Motor neuron (in vitro differentiated cells): Measurements from ENCODE around the gene ATRN. TPM values are rescaled to one million over a fixed set of nuclear protein-coding genes. Genes with fewer than 3 reads are reported as not detected.
A peak's percentile ranks its signal among the peaks of the same experiment; 100 is the strongest.
"Not testable (repeated sequence)": the region's sequence is repeated elsewhere in the genome, so short reads cannot be mapped to it uniquely, and the experiment has no call there.

ENCODE experiments used
- ATAC-seq, 8 experiments: fragments of 200-7000 bp; cut with Tn5 transposase; replicated peaks in 6 of 8; 2 replicates each; pipeline ENCODE4 v1.8.0; 2021; ENCODE audit warnings: mild to moderate bottlenecking in 8 of 8, moderate library complexity in 8 of 8
- H3K27ac ChIP-seq, 2 donors: fragments of 250-450 bp; sonication (Bioruptor Pico); 2 replicates each; pipeline ENCODE4 v1.9.0; 2021; ENCODE audit warnings: antibody characterized with exemption in 2 of 2, mild to moderate bottlenecking in 2 of 2, moderate library complexity in 1 of 2
- H3K4me1 ChIP-seq, 2 donors: fragments of 250-450 bp; sonication (Bioruptor Pico); replicated peaks in 1 of 2; 2 replicates each; pipeline ENCODE4 v1.6.1; 2021; ENCODE audit warnings: antibody characterized with exemption in 2 of 2, mild to moderate bottlenecking in 2 of 2, moderate library complexity in 1 of 2
- H3K4me3 ChIP-seq, 5 donors: fragments of 250-450 bp; sonication (Bioruptor Pico); 2 replicates each; pipeline ENCODE4 v1.9.0; 2021; ENCODE audit warnings: antibody characterized with exemption in 5 of 5, mild to moderate bottlenecking in 5 of 5, moderate library complexity in 4 of 5
- WGBS, 10 experiments: fragments of 450-650 bp; shearing (Covaris generic); methylation state at CpG; one replicate each; pipeline ENCODE4 v1.0.0; 2022; 5-methylcytosine and 5-hydroxymethylcytosine counted together
- in situ Hi-C, 9 experiments: fragments of 400-800 bp; cut with MboI; loops; one replicate each; pipeline ENCODE4 v1.15.0; 2021; ENCODE audit warnings: low sequenced_read_pairs in 9 of 9, low pct_unique_long_range_greater_than_20kb in 2 of 9; ENCODE audit not compliant: unreplicated experiment in 9 of 9
- total RNA-seq, 8 experiments: library from RNA; unstranded; fragments of 300-600 nt; gene quantifications; 2 replicates each; pipeline versions ENCODE4 v1.2.3 to v1.2.4, GENCODE V29; 2022

ATRN gene
- total RNA-seq, 8 experiments from 2014 or later, result 21.7 to 50.0 (median 25.0) TPM

DNA sequence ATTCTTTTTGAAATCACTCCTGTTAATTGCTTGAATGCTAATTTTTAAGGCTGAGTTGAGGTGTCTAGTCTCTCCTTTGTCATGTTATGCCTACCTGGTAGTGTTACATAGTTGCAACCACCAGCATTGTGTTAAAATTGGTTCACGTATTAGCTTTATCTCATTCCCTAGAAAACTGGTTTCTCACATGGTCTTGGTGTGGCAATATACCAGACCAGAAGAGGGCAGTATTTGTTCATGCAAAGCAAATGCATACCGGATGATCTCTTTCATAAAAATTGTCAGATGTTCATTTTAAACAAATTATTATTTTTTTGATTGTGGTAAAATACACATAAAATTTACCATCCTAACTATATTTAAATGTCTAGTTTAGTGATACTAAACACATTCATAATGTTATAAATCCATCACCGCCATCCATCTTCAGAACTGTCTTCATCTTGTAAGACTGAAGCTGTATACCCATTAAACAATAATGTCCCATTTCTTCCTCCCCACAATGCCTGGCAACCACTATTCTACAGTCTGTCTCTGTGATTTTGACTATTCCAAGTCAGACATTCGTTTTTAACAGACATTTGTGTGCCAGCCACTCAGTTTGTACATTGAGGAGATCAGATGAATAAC is 92.8 kb downstream of the ATRN start:
- no peaks in the 10 kb centered on the region for H3K4me1 ChIP-seq
- WGBS, 10 experiments, result 35 to 100% (median 72%) methylated on average over 1 to 4 of the region's 4 CpGs
- peak in 3 of 8 experiments; percentile 50 to 71 (median 54) for ATAC-seq
- in situ Hi-C loops, result no loop called here
- no peak overlapping the region for H3K27ac ChIP-seq
- H3K4me3 ChIP-seq, result no peak overlapping the region

DNA sequence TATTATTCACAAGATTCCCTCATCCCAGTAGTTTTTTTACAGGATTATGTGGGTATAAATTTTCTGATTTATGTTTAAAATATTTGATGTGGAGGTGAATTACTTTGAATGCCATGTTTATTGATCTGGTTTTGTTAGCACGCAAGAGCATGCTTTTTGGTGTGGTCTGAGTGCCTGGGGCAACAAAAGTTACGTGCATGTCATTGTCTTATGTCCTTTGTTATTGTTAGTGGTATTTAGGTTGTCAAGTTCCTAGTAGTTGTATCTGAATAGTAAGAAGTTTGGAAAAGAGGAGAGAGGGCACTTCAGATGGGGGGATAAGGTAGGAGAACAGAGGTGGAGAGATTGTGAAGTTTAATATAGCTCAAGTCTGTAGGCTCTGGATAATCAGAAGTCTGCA is 95.0 kb downstream of the ATRN start:
- Histone ChIP-seq H3K27ac (no peak overlapping the region), H3K4me1 (no peaks in the 10 kb centered on the region), H3K4me3 (no peak overlapping the region)
- WGBS, 10 experiments, result 41 to 100% (median 83%) methylated on average over 1 to 2 of the region's 2 CpGs; no CpG with 5 or more reads in 3 of the 10 experiments
- no peak for ATAC-seq
- in situ Hi-C loops, result no loop called here

DNA sequence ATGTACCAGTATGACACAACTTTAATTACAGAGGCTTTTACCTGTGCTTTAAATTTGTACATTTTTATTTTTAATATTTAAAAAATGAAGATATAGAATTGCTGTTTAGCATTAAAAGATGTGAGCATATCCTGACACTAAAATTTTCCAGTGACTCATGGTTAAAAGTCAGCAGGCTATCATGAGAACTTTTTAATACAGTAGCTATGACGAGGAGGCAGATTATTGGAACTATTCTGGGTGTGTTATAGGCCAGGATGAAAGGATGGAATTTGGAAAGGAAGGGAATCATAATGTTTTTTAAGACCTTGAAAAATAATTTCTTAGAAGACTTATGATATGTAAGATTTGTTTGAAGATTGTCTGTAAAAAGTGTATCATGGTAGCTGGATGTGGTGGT is 101.3 kb downstream of the ATRN start:
- Histone ChIP-seq H3K27ac (no peak overlapping the region), H3K4me3 (no peak overlapping the region), H3K4me1 (no peaks in the 10 kb centered on the region)
- WGBS, 10 experiments, result 40 to 100% (median 76%) methylated on average over 1 of the region's 1 CpG; no CpG with 5 or more reads in 4 of the 10 experiments
- no peak for ATAC-seq
- in situ Hi-C loops, result no loop called here

DNA sequence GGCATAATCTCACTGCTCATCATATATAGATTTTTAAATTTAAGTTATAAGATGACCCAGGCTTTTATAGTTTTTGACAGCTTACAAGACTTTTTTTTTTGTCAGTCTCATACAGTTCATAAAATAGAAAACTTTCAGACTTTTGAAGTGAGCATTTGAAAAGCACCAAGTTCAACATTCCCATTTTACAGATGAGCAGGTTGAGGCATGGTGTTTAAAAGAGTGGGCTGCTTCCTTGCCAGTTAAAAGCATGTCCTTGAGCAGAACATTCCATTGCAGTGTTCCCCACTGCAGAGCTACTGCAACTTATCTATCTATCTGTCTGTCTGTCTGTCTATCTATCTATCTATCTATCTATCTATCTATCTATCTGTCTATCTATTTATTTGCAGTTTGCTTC is 105.5 kb downstream of the ATRN start:
- ATAC-seq, result no peak
- Histone ChIP-seq H3K27ac (no peak overlapping the region), H3K4me1 (no peaks in the 10 kb centered on the region), H3K4me3 (no peak overlapping the region)
- in situ Hi-C loops, result no loop called here

DNA sequence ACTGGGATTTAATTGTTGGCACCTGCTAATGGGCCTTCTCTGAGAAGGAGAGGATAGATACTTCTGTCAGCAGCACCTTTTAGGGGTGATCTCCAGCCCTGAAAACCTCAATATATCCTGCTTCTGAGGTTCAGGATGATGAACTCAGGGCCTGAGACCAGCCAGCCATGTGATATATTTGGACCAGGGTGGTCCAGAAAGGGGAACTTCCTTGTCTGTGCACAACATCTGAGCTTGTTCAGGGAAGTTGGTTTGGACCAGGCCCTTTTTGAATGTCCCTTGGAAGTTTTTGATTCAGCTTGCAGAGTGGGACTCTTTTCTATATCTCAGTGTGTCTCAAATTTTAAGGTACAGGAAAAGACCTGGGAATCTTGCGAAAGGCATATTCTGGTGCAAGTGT is 106.5 kb downstream of the ATRN start:
- in situ Hi-C loops, result no loop called here
- no peaks in the 10 kb centered on the region for H3K4me1 ChIP-seq
- H3K27ac ChIP-seq, result no peak overlapping the region
- WGBS, 10 experiments, result 100% methylated on average over 1 of the region's 1 CpG; no CpG with 5 or more reads in 4 of the 10 experiments
- H3K4me3 ChIP-seq, result no peak overlapping the region
- no peak for ATAC-seq

DNA sequence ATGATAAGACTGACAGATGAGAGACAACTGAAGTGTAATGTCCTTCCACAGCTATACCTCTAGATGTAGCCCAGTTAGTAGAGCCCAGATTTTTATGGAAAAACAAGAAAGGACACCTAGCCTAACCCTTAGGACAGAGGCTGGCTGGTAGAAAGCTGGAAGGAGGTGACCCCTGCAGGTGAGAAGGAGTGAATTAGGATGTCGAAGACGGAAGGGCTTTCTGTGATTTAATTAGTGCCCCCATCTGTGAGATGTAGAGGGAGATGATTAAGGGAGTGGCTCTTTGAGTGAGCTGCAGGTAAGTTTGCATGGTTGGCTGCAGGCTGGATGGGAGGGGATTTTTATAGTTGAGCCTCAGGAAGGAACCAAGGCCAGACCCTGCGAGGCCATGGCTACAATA is 109.6 kb downstream of the ATRN start:
- 40 to 100% (median 100%) methylated on average over 1 to 3 of the region's 3 CpGs; no CpG with 5 or more reads in 2 of the 10 experiments for WGBS, 10 experiments
- H3K4me3 ChIP-seq, result no peak overlapping the region
- H3K27ac ChIP-seq, result no peak overlapping the region
- in situ Hi-C loops, result no loop called here
- no peak for ATAC-seq
- no peaks in the 10 kb centered on the region for H3K4me1 ChIP-seq

DNA sequence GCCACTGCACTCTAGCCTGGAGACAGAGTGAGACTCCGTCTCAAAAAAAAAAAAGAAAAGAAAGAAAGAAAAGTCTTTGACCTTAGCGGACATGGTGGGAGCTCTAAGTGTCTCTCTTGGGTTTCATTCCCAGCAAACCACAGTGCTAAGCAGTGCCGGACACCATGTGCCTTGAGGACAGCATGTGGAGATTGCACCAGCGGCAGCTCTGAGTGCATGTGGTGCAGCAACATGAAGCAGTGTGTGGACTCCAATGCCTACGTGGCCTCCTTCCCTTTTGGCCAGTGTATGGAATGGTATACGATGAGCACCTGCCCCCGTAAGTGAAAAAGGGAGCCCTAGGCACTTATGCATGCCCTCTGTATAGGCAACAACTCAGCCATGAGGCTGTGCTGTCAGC is 112.9 kb downstream of the ATRN start:
- WGBS, 10 experiments, result 40 to 100% (median 88%) methylated on average over 1 to 5 of the region's 7 CpGs; no CpG with 5 or more reads in 4 of the 10 experiments
- ATAC-seq, result no peak
- in situ Hi-C loops, result no loop called here
- no peaks in the 10 kb centered on the region for H3K4me1 ChIP-seq
- no peak overlapping the region for H3K4me3 ChIP-seq
- H3K27ac ChIP-seq, result no peak overlapping the region

DNA sequence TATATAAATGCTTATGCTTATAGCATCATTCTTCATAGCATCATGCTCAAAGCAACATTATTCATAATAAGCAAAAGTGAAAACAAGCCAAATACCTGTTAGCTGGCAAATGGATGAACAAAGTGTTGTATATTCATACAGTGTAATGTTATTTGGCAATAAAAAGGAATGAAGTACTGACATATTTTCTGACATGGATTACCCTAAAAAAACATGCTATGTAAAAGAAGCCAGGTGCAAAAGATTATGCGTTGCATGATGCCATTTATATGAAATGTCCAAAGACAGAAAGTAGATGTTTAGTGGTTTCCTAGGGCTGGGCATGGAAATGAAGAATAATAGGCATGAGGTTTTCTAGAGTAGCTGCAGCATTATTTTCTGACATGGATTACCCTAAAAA is 115.3 kb downstream of the ATRN start:
- peak in 1 of 8 experiments; percentile 93 for ATAC-seq
- in situ Hi-C loops, result no loop called here
- Histone ChIP-seq H3K4me3 (no peak overlapping the region), H3K4me1 (no peaks in the 10 kb centered on the region), H3K27ac (no peak overlapping the region)
- 43 to 100% (median 82%) methylated on average over 1 of the region's 1 CpG; no CpG with 5 or more reads in 3 of the 10 experiments for WGBS, 10 experiments

DNA sequence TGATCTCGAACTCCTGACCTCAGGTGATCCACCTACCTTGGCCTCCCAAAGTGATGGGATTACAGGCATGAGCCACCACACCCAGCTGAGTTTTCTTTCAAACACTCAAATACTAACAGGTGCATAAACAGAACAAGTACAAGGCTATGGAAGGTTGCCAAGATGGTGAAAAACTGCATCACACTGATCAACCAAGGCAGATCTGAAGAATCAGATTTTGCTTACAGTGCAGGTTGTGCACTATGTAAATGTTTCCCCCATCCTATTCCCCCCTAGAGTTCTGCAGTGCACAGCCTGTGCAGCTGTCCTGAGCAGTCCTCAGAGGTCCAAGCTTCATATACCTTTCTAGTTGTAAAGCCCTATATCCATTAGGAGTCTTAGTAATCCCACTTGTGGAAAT is 119.3 kb downstream of the ATRN start:
- no peak overlapping the region for H3K4me3 ChIP-seq
- no peak for ATAC-seq
- no peaks in the 10 kb centered on the region for H3K4me1 ChIP-seq
- in situ Hi-C loops, result no loop called here
- 100% methylated on average over 1 of the region's 1 CpG; no CpG with 5 or more reads in 8 of the 10 experiments for whole genome bisulfite sequencing, 10 experiments
- H3K27ac ChIP-seq, result no peak overlapping the region

DNA sequence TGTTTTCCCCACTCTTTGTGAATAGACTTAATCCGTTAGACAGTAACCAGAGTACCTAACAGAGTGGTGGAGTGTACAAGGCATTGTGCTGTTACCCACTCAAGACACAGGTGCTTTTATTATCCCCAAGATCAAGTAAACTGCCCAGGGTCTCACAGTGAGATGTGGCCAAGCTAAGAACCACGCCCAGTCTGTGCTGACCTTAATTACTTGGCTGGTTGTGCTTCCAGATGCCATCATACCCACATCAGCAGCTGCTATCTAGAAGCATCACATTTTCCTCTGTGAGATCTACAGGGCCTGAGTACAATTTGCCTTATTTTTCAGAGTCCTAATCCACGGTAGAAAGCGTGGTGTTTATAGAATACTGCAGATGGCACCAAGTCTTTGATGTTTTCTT is 122.1 kb downstream of the ATRN start:
- no peak for ATAC-seq
- no peak overlapping the region for H3K27ac ChIP-seq
- WGBS, 10 experiments, result 88 to 100% (median 100%) methylated on average over 1 to 4 of the region's 4 CpGs; no CpG with 5 or more reads in 2 of the 10 experiments
- in situ Hi-C loops, result no loop called here
- H3K4me3 ChIP-seq, result no peak overlapping the region
- H3K4me1 ChIP-seq, result no peaks in the 10 kb centered on the region

DNA sequence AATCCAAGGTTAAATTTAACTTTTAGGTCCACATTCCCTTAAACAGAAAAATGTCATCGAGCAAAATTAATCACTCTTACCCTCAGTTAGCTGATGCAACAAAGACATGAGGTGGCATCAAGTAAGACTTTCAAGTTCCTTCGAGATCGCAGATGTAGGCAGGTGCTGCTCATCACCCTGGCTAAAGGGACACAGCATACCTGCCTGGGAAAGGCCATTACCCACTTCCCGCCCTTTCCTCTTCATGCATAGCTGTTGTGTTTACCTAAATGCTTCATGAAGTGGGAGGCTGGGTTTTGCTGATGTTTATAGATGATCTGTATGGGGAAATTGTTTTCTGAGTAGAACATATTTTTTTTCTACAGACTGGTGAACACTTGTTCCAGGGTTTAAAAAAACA is 124.7 kb downstream of the ATRN start:
- H3K4me3 ChIP-seq, result no peak overlapping the region
- no peak for ATAC-seq
- in situ Hi-C loops, result no loop called here
- 87 to 100% (median 94%) methylated on average over 1 to 4 of the region's 4 CpGs; no CpG with 5 or more reads in 3 of the 10 experiments for WGBS, 10 experiments
- no peak overlapping the region for H3K27ac ChIP-seq
- H3K4me1 ChIP-seq, result no peaks in the 10 kb centered on the region

DNA sequence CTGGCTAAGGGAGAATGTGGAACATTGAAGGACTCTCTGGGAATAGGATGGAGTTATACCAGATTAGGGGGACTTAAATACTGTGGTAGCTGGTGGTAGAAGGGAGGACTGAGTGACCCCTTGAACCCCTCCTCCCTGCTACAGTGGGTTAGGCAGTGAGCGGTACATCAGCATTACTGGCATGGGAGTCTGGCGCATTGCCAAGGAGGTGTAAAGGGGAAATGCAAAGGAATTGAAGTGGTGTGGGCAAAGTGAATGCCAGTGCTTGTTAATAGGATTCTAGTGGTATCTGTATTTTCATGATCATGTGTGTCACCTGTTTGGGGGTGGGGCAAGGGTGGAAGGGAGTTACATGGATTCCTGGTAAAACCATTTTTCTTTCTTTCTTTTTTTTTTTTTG is 132.3 kb downstream of the ATRN start:
- Histone ChIP-seq H3K4me3 (no peak overlapping the region), H3K27ac (no peak overlapping the region), H3K4me1 (no peaks in the 10 kb centered on the region)
- no peak for ATAC-seq
- 60 to 100% (median 100%) methylated on average over 1 to 2 of the region's 2 CpGs; no CpG with 5 or more reads in 5 of the 10 experiments for WGBS, 10 experiments
- in situ Hi-C loops, result no loop called here

DNA sequence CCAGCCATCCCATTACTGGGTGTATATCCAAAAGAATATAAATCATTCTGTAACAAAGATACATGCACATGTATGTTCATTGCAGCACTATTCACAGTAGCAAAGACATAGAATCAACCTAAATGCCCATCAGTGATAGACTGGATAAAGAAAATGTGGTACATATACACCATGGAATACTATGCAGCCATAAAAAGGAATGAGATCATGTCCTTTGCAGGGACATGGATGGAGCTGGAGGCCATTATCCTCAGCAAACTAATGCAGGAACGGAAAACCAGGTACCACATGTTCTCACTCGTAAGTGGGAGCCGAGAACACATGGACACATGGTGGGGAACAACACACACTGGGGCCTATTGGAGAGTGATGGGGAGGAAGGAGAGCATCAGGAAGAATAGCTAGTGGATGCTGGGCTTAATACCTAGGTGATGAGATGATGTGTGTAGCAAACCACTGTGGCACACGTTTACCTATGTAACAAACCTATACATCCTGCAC is 134.6 kb downstream of the ATRN start:
- ATAC-seq, H3K27ac ChIP-seq, H3K4me1 ChIP-seq, H3K4me3 ChIP-seq, in situ Hi-C loops: not testable (repeated sequence)
- 80 to 100% (median 94%) methylated on average over 2 to 4 of the region's 4 CpGs; no CpG with 5 or more reads in 3 of the 10 experiments for WGBS, 10 experiments

DNA sequence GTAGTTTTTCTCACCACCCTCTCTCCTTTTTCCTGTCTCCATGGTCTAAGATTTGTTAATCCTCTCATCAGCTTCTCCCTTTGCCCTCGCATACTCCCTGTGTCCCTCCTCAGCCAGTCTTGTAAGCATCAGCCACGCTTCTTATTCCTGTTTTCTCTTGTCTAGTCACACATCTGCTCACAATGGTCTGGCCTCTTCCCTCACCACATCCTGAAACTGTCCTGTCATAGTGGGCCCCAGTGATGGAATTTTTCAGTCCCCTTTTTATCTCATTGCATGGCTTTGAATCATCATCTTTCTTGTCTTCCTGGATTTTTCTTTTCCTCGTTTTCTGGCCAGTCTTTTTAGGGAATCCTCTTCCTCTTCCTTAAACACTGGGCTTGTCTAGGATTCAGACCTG is 135.2 kb downstream of the ATRN start:
- H3K27ac ChIP-seq, result no peak overlapping the region
- ATAC-seq, result no peak
- H3K4me1 ChIP-seq, result no peaks in the 10 kb centered on the region
- 0 to 83% (median 68%) methylated on average over 1 to 3 of the region's 3 CpGs; no CpG with 5 or more reads in 1 of the 10 experiments for WGBS, 10 experiments
- H3K4me3 ChIP-seq, result no peak overlapping the region
- in situ Hi-C loops, result no loop called here
